Neural progenitor cell (in vitro differentiated cells): Measurements from ENCODE around the gene COG7. TPM values are rescaled to one million over a fixed set of nuclear protein-coding genes. Genes with fewer than 3 reads are reported as not detected.

Experiments
- DNase-seq: peaks from one replicate; pipeline ENCODE4 v3.0.0-alpha.2; 2016; ENCODE audit warnings: low spot score
- H2AFZ ChIP-seq: fragments of 200-600 bp; sonication (generic); replicated peaks from 2 replicates; pipeline ENCODE4 v1.6.1; 2016; ENCODE audit warnings: antibody characterized with exemption
- H3F3A ChIP-seq: fragments of 200-600 bp; sonication (generic); 2 replicates; pipeline ENCODE4 v1.6.1; 2016; ENCODE audit warnings: antibody characterized with exemption, low read depth
- H3K27ac ChIP-seq: fragments of 200-600 bp; sonication (generic); 2 replicates; pipeline ENCODE4 v1.5.1; 2016; ENCODE audit warnings: mild to moderate bottlenecking
- H3K27me3 ChIP-seq: fragments of 200-600 bp; sonication (generic); 2 replicates; pipeline ENCODE4 v1.6.1; 2016; ENCODE audit warnings: mild to moderate bottlenecking, moderate library complexity
- H3K36me3 ChIP-seq: fragments of 200-600 bp; sonication (generic); 2 replicates; pipeline ENCODE4 v1.5.1; 2016
- H3K4me1 ChIP-seq: fragments of 200-600 bp; sonication (generic); 2 replicates; pipeline ENCODE4 v1.6.1; 2016; ENCODE audit warnings: mixed run types
- H3K4me2 ChIP-seq: fragments of 200-600 bp; sonication (generic); 2 replicates; pipeline ENCODE4 v1.6.1; 2016
- H3K4me3 ChIP-seq: fragments of 200-600 bp; sonication (generic); 2 replicates; pipeline ENCODE4 v1.5.1; 2016
- H3K79me2 ChIP-seq: fragments of 200-600 bp; sonication (generic); 2 replicates; pipeline ENCODE4 v1.6.1; 2016; ENCODE audit warnings: low read depth
- H3K9ac ChIP-seq: fragments of 200-600 bp; sonication (generic); 2 replicates; pipeline ENCODE4 v1.6.1; 2016
- H3K9me3 ChIP-seq: fragments of 200-600 bp; sonication (generic); 2 replicates; pipeline ENCODE4 v1.5.1; 2016; ENCODE audit warnings: low read depth
- H4K20me1 ChIP-seq: fragments of 200-600 bp; sonication (generic); 2 replicates; pipeline ENCODE4 v1.6.1; 2016; ENCODE audit warnings: low read depth
- H3K27ac Mint-ChIP-seq: 3 replicates; pipeline ENCODE4 v1.8.0; 2021; ENCODE audit warnings: mixed read lengths
- H3K27me3 Mint-ChIP-seq: 2 replicates; pipeline ENCODE4 v1.8.0; 2022; ENCODE audit warnings: low read depth, mild to moderate bottlenecking, inconsistent platforms, moderate library complexity, mixed read lengths; ENCODE audit not compliant: insufficient read depth
- H3K36me3 Mint-ChIP-seq: 3 replicates; pipeline ENCODE4 v1.8.0; 2021; ENCODE audit warnings: mixed read lengths
- H3K4me1 Mint-ChIP-seq: 3 replicates; pipeline ENCODE4 v1.8.0; 2021; ENCODE audit warnings: mixed read lengths
- H3K4me3 Mint-ChIP-seq: 3 replicates; pipeline ENCODE4 v1.8.0; 2021; ENCODE audit warnings: mild to moderate bottlenecking, moderate library complexity, mixed read lengths
- H3K9me3 Mint-ChIP-seq: 3 replicates; pipeline ENCODE4 v1.8.0; 2020; ENCODE audit warnings: mixed read lengths
- EZH2 ChIP-seq: fragments of 200-600 bp; sonication (generic); IDR thresholded peaks from 2 replicates; pipeline ENCODE4 v1.6.1; 2017; ENCODE audit warnings: antibody characterized with exemption, mild to moderate bottlenecking, moderate library complexity
- EZH2phosphoT487 ChIP-seq: fragments of 200-600 bp; sonication (generic); IDR thresholded peaks from 2 replicates; pipeline ENCODE4 v1.6.1; 2017; ENCODE audit warnings: antibody characterized with exemption
- total RNA-seq: library from RNA; depleted of rRNA; stranded (reverse); fragments of >200 nt; gene quantifications from 2 replicates; pipeline ENCODE4 v1.2.3, GENCODE V29; 2015; ENCODE audit warnings: low replicate concordance
- TF ChIP-seq, protein P1 (sequence below): fragments of 200-600 bp; sonication (generic); IDR thresholded peaks from 2 replicates; pipeline ENCODE4 v1.5.1; 2017; ENCODE audit warnings: antibody characterized with exemption, mild to moderate bottlenecking

Gene COG7
- total RNA-seq, 1 donor from 2014 or later = 21.6 TPM

- H3F3A ChIP-seq = no peaks in the 10 kb centered on the region
Observed at GRCh38 chr16:23357761-23358290, 95.2 kb downstream of the COG7 start.

DNA sequence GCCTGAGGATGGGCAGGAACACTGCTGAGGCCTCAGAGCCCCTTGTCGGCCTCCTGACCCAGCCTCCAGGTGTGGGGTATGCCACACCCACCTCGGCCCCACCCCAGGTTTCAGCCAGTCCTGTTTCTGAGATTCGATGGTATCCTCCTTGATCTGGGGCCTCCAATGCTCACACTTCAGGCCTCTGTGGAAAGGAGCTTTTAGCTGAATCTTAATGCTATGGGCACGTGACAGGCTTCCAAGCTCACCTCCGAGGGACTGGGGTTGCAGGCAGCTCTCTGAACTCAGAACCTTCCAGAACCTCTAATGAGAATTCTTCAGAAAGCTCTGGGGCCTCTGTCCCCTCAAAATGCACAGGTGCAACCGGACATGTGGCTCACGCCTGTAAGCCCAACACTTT, 96.0 kb downstream of the COG7 start:
- Histone ChIP-seq H3K4me3 (no peak overlapping the region), H3K27ac (no peak overlapping the region), H3K9ac (no peak overlapping the region), H3K36me3 (no peaks in the 10 kb centered on the region), H2AFZ (no peak overlapping the region), H3K4me2 (no peak overlapping the region), H3K79me2 (no peaks in the 10 kb centered on the region), H3K4me1 (no peaks in the 10 kb centered on the region), H3F3A (no peaks in the 10 kb centered on the region), H3K27me3 (no peaks in the 10 kb centered on the region), H3K9me3 (no peaks in the 10 kb centered on the region), H4K20me1 (no peaks in the 10 kb centered on the region)
- H3K4me3 Mint-ChIP-seq = no peak overlapping the region
- TF ChIP-seq, protein P1, sequence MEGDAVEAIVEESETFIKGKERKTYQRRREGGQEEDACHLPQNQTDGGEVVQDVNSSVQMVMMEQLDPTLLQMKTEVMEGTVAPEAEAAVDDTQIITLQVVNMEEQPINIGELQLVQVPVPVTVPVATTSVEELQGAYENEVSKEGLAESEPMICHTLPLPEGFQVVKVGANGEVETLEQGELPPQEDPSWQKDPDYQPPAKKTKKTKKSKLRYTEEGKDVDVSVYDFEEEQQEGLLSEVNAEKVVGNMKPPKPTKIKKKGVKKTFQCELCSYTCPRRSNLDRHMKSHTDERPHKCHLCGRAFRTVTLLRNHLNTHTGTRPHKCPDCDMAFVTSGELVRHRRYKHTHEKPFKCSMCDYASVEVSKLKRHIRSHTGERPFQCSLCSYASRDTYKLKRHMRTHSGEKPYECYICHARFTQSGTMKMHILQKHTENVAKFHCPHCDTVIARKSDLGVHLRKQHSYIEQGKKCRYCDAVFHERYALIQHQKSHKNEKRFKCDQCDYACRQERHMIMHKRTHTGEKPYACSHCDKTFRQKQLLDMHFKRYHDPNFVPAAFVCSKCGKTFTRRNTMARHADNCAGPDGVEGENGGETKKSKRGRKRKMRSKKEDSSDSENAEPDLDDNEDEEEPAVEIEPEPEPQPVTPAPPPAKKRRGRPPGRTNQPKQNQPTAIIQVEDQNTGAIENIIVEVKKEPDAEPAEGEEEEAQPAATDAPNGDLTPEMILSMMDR = no peak
- TF ChIP-seq EZH2 = no peak
- no peak for TF ChIP-seq EZH2phosphoT487
- no peak overlapping the region for H3K27ac Mint-ChIP-seq
- H3K27me3 Mint-ChIP-seq = peaks cover 7% of the 10 kb centered on the region
- H3K4me1 Mint-ChIP-seq = no peaks in the 10 kb centered on the region
- no peaks in the 10 kb centered on the region for H3K9me3 Mint-ChIP-seq
- DNase-seq = no peak
- no peaks in the 10 kb centered on the region for H3K36me3 Mint-ChIP-seq

More at GRCh38 chr16:23357761-23358290, 95.2 kb downstream of the COG7 start:
- no peak overlapping the region for H3K9ac ChIP-seq
- H3K4me1 ChIP-seq = no peaks in the 10 kb centered on the region
- no peak overlapping the region for H3K27ac Mint-ChIP-seq
- H3K79me2 ChIP-seq = no peaks in the 10 kb centered on the region
- H3K4me3 Mint-ChIP-seq = no peak overlapping the region
- no peak overlapping the region for H3K4me2 ChIP-seq
- no peaks in the 10 kb centered on the region for H4K20me1 ChIP-seq
- no peak for DNase-seq
- no peaks in the 10 kb centered on the region for H3K9me3 Mint-ChIP-seq
- no peak overlapping the region for H2AFZ ChIP-seq
- no peaks in the 10 kb centered on the region for H3K27me3 ChIP-seq
- no peaks in the 10 kb centered on the region for H3K36me3 Mint-ChIP-seq
- H3K36me3 ChIP-seq = no peaks in the 10 kb centered on the region
- no peak overlapping the region for H3K27ac ChIP-seq
- TF ChIP-seq, protein P1 = no peak
- TF ChIP-seq EZH2 (no peak), EZH2phosphoT487 (no peak)
- peaks cover 7% of the 10 kb centered on the region for H3K27me3 Mint-ChIP-seq
- no peaks in the 10 kb centered on the region for H3K4me1 Mint-ChIP-seq
- H3K9me3 ChIP-seq = no peaks in the 10 kb centered on the region
- no peak overlapping the region for H3K4me3 ChIP-seq

- Mint-ChIP-seq H3K4me1 (no peaks in the 10 kb centered on the region), H3K9me3 (no peaks in the 10 kb centered on the region), H3K27me3 (peaks cover 7% of the 10 kb centered on the region), H3K4me3 (no peak overlapping the region), H3K27ac (no peak overlapping the region), H3K36me3 (no peaks in the 10 kb centered on the region)
- Histone ChIP-seq H3K36me3 (no peaks in the 10 kb centered on the region), H3K9ac (no peak overlapping the region), H2AFZ (no peak overlapping the region), H3K4me1 (no peaks in the 10 kb centered on the region), H3K79me2 (no peaks in the 10 kb centered on the region), H4K20me1 (no peaks in the 10 kb centered on the region), H3K9me3 (no peaks in the 10 kb centered on the region), H3K27ac (no peak overlapping the region), H3K4me3 (no peak overlapping the region), H3F3A (no peaks in the 10 kb centered on the region), H3K4me2 (no peak overlapping the region), H3K27me3 (no peaks in the 10 kb centered on the region)
- no peak for DNase-seq
- TF ChIP-seq EZH2 = no peak
Observed at GRCh38 chr16:23355106-23355670, 97.8 kb downstream of the COG7 start.

GRCh38 chr16:23354246-23354645, 98.7 kb downstream of the COG7 start:
- H3K4me3 ChIP-seq = no peak overlapping the region
- no peaks in the 10 kb centered on the region for H4K20me1 ChIP-seq
- no peaks in the 10 kb centered on the region for H3K27me3 ChIP-seq
- no peak overlapping the region for H2AFZ ChIP-seq
- no peaks in the 10 kb centered on the region for H3K79me2 ChIP-seq
- H3K27ac Mint-ChIP-seq = no peak overlapping the region
- no peak for DNase-seq
- no peaks in the 10 kb centered on the region for H3K36me3 Mint-ChIP-seq
- no peak overlapping the region for H3K4me3 Mint-ChIP-seq
- no peaks in the 10 kb centered on the region for H3K4me1 Mint-ChIP-seq
- TF ChIP-seq EZH2phosphoT487 (no peak), EZH2 (no peak)
- TF ChIP-seq, protein P1 = no peak
- H3K9ac ChIP-seq = no peak overlapping the region
- no peaks in the 10 kb centered on the region for H3K4me1 ChIP-seq
- no peaks in the 10 kb centered on the region for H3K36me3 ChIP-seq
- no peak overlapping the region for H3K27ac ChIP-seq
- H3F3A ChIP-seq = no peaks in the 10 kb centered on the region
- H3K9me3 Mint-ChIP-seq = no peaks in the 10 kb centered on the region
- H3K4me2 ChIP-seq = no peak overlapping the region
- no peaks in the 10 kb centered on the region for H3K9me3 ChIP-seq
- peaks cover 5% of the 10 kb centered on the region for H3K27me3 Mint-ChIP-seq
